PC-3 (cell line): ENCODE data around the gene CPN1.

Experiments
- CTCF ChIP-seq: fragments of 300-600 bp; sonication (generic); conservative IDR thresholded peaks from 2 replicates; pipeline ENCODE4 v1.5.1; 2017; ENCODE audit warnings: antibody characterized with exemption, low read depth, mild to moderate bottlenecking, low read length
- EZH2phosphoT487 ChIP-seq: fragments of 300-600 bp; sonication (generic); IDR thresholded peaks from 2 replicates; pipeline ENCODE4 v1.6.1; 2018; ENCODE audit warnings: mild to moderate bottlenecking, antibody characterized with exemption, low read length, borderline replicate concordance

GRCh38 chr10:100072514-100072913 lies 9.2 kb downstream of the CPN1 start:
- no peak for TF ChIP-seq CTCF
- TF ChIP-seq EZH2phosphoT487, result no peak
